ENCODE measurements around the gene MBP. TPM values are rescaled to one million over a fixed set of nuclear protein-coding genes. Genes with fewer than 3 reads are reported as not detected.

Gene MBP
- 2,463 TPM for total RNA-seq

- peak; percentile 79 for DNase-seq (ENCODE audit: low spot score)
- intact Hi-C loops (cut with DNase I): no loop called here
These were observed at the start of gene MBP for GRCh38 chr18:77132369-77133050. Gene MBP, minus strand, starts transcription at chr18:77132783. Its CDS starts 27,522 bp downstream, at chr18:77105261.

GRCh38 chr18:77181950-77182707, 49.5 kb upstream of the MBP start:
- no peak for DNase-seq (ENCODE audit: low spot score)
- intact Hi-C loops (cut with DNase I): no loop called here
- no peak for ATAC-seq

More at GRCh38 chr18:77132369-77133050, at the start of gene MBP:
- no peak for ATAC-seq

GRCh38 chr18:77178559-77178958, 46.0 kb upstream of the MBP start:
- intact Hi-C loops (cut with DNase I): no loop called here
- DNase-seq (ENCODE audit: low spot score): no peak
- ATAC-seq: peak; percentile 41

- no peak for ATAC-seq
- DNase-seq (ENCODE audit: low spot score): no peak
- intact Hi-C loops (cut with DNase I): no loop called here
These were observed 44.4 kb upstream of the MBP start for GRCh38 chr18:77177009-77177408.

GRCh38 chr18:77173275-77174030, 40.9 kb upstream of the MBP start:
- ATAC-seq (no peak), DNase-seq (ENCODE audit: low spot score) (no peak)
- intact Hi-C loops (cut with DNase I): no loop called here

- DNase-seq (ENCODE audit: low spot score) (no peak), ATAC-seq (no peak)
- intact Hi-C loops (cut with DNase I): no loop called here
These were observed 38.4 kb upstream of the MBP start for GRCh38 chr18:77170890-77171410.

- ATAC-seq: no peak
- no peak for DNase-seq (ENCODE audit: low spot score)
- intact Hi-C loops (cut with DNase I): no loop called here
These were observed 36.3 kb upstream of the MBP start for GRCh38 chr18:77168811-77169311.

- intact Hi-C loops (cut with DNase I): no loop called here
- ATAC-seq (no peak), DNase-seq (ENCODE audit: low spot score) (no peak)
These were observed 34.7 kb upstream of the MBP start for GRCh38 chr18:77167251-77167650.

GRCh38 chr18:77166523-77166922, 33.9 kb upstream of the MBP start:
- intact Hi-C loops (cut with DNase I): no loop called here
- DNase-seq (ENCODE audit: low spot score) (no peak), ATAC-seq (no peak)

- DNase-seq (ENCODE audit: low spot score) (peak; percentile 67), ATAC-seq (peak; percentile 91)
- intact Hi-C loops (cut with DNase I): no loop called here
These were observed 33.1 kb upstream of the MBP start for GRCh38 chr18:77165503-77166188.

GRCh38 chr18:77164763-77165485, 32.3 kb upstream of the MBP start:
- no peak for ATAC-seq
- intact Hi-C loops (cut with DNase I): no loop called here
- no peak for DNase-seq (ENCODE audit: low spot score)

- ATAC-seq (no peak), DNase-seq (ENCODE audit: low spot score) (no peak)
- intact Hi-C loops (cut with DNase I): no loop called here
These were observed 31.4 kb upstream of the MBP start for GRCh38 chr18:77164026-77164425.

- DNase-seq (ENCODE audit: low spot score) (no peak), ATAC-seq (no peak)
- intact Hi-C loops (cut with DNase I): no loop called here
These were observed 30.0 kb upstream of the MBP start for GRCh38 chr18:77162580-77162979.

- intact Hi-C loops (cut with DNase I): no loop called here
- no peak for ATAC-seq
- DNase-seq (ENCODE audit: low spot score): no peak
These were observed 29.4 kb upstream of the MBP start for GRCh38 chr18:77161961-77162360.

- ATAC-seq: no peak
- no peak for DNase-seq (ENCODE audit: low spot score)
- intact Hi-C loops (cut with DNase I): no loop called here
These were observed 28.8 kb upstream of the MBP start for GRCh38 chr18:77161383-77161782.

GRCh38 chr18:77160515-77160914, 27.9 kb upstream of the MBP start:
- DNase-seq (ENCODE audit: low spot score) (no peak), ATAC-seq (no peak)
- intact Hi-C loops (cut with DNase I): no loop called here

- intact Hi-C loops (cut with DNase I): no loop called here
- DNase-seq (ENCODE audit: low spot score): no peak
- ATAC-seq: no peak
These were observed 24.7 kb upstream of the MBP start for GRCh38 chr18:77157312-77157711.

GRCh38 chr18:77155031-77155430, 22.4 kb upstream of the MBP start:
- DNase-seq (ENCODE audit: low spot score): peak; percentile 34
- intact Hi-C loops (cut with DNase I): no loop called here
- no peak for ATAC-seq
